ES-I3 (cell line): ENCODE measurements around the gene TTLL6.
A peak's percentile ranks its signal among the peaks of the same experiment; 100 is the strongest.
"Not testable (repeated sequence)": the region's sequence is repeated elsewhere in the genome, so short reads cannot be mapped to it uniquely, and the experiment has no call there.

Experiments
- H3K36me3 ChIP-seq: 2 replicates; pipeline ENCODE4 v1.6.1; 2013; ENCODE audit warnings: mild to moderate bottlenecking, low read length, control low read depth, moderate library complexity; ENCODE audit not compliant: insufficient read depth
- H3K4me1 ChIP-seq: 2 replicates; pipeline ENCODE4 v1.6.1; 2013; ENCODE audit warnings: mild to moderate bottlenecking, control low read depth, low read length; ENCODE audit not compliant: insufficient read depth
- H3K9ac ChIP-seq: 2 replicates; pipeline ENCODE4 v1.6.1; 2013; ENCODE audit warnings: low read depth, mild to moderate bottlenecking, low read length, moderate library complexity
- H3K9me3 ChIP-seq: 2 replicates; pipeline ENCODE4 v1.6.1; 2013; ENCODE audit warnings: mild to moderate bottlenecking, low read length, moderate library complexity; ENCODE audit not compliant: control insufficient read depth, insufficient read depth

The TTLL6 gene

DNA sequence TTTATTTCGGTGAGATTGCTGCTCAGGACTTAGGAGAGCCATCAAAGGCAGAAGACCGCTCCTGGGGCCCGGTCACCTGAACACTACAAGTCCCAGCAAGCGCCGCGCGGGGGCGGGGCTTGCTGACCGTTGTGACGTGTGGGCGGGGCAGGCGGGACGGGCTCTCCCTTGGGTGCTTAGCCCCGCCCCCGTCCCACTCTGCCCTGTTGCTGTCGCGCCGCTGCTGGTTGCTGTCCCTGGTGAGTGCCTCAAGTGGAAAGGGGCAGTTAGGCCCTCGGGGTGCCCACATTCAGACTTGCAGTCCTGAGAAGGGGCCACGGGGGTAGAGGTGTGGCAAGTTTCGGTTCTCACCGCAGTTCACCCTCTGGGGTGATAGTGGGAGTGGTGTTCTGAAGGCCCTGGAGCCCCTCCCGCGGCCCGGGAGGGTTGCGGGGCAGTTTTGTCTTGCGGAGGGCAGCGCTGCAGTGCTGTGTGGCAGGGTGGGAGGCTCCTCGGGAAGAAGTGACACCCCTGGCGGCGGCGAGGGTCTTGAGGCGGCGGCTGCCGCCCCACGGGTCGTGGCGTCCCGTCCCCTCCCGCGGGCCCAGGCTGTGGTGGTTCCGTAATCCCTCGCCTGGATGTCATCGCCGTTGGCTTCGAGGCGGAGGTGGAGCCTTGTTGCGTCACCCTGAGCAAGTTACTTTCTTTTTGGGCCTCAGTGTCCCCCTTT, 14.0 kb upstream of the TTLL6 start, which contains the start of gene CALCOCO2:
TSS of gene CALCOCO2 (plus strand) at position 196 of the 709 bp plus-strand sequence. CDS start 10,673 bp downstream, outside the sequence.
- Histone ChIP-seq H3K4me1 (0 out of 2 replicates have a peak, but pooled peaks cover 5% of the 10 kb centered on the region), H3K9ac (peak within 1 kb of the TSS; percentile 83), H3K36me3 (no peaks in the 10 kb centered on the region), H3K9me3 (no peaks in the 10 kb centered on the region)

DNA sequence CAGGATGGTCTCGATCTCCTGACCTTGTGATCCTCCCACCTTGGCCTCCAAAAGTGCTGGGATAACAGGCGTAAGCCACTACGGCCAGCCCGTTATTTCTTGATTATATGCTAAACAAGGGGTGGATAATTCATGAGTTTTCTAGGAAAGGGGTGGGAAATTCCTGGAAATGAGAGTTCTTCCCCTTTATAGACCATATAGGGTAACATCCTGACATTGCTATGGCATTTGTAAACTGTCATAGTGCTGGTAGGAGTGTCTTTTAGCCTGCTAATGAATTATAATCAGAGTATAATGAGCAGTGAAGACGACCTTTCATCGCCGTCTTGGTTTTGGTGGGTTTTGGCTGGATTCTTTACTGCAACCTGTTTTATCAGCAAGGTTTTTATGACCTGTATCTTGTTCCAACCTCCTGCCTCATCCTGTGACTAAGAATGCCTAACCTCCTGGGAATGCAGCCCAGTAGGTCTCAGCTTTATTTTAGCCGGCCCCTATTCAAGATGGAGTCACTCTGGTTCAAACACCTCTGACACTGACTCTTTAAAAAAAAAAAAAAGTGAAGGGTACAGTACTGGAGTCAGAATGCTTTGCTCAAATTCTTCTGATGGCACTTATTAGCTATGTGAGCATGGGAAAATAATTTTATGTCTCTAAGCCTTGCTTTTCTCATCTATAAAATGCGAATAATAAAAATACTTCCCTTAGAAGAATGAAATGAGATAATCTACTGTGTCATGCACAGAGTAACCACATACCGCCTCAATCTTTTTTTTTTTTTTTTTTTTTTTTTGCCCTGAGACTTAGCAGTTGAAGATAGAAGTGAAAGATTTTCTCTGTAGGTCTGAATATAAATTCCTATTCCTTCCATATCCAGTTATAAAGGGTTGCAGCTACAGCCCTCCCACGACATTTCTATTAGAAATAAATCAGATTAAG, 8.7 kb upstream of the TTLL6 start:
- no peak overlapping the region for H3K9ac ChIP-seq
- no peaks in the 10 kb centered on the region for H3K9me3 ChIP-seq
- no peaks in the 10 kb centered on the region for H3K36me3 ChIP-seq
- H3K4me1 ChIP-seq: no peaks in the 10 kb centered on the region

DNA sequence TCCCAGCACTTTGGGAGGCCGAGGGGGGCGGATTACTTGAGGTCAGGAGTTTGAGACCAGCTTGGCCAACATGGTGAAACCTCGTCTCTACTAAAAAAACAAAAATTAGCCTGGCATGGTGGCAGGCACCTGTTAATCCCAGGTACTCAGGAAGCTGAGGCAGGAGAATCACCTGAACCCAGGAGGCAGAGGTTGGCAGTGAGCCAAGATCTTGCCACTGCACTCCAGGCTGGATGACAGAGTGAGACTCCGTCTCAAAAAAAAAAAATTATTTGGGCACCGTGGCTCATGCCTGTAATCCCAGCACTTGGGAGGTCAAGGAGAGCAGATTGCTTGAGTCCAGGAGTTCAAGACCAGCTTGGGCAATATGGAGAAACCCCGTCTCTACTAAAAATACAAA, 3.9 kb upstream of the TTLL6 start:
- H3K36me3 ChIP-seq, H3K9me3 ChIP-seq, H3K9ac ChIP-seq: not testable (repeated sequence)
- H3K4me1 ChIP-seq: peaks cover 19% of the 10 kb centered on the region

DNA sequence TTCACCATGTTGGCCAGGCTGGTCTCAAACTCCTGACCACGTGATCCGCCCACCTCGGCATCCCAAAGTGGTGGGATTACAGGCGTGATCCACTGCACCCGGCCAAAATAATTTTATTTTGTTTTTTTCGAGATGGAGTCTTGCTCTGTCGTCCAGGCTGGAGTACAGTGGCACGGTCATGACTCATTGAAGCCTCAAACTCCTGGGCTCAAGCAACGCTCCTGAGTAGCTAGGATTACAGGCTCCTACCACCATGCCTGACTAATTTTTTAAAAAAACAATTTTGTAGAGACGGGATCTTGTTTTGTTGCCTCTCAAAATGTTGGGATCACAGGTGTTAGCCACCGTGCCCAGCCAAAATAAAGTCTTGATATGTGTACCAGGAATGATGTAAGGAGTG, 2.4 kb upstream of the TTLL6 start:
- no peaks in the 10 kb centered on the region for H3K9me3 ChIP-seq
- H3K36me3 ChIP-seq: no peaks in the 10 kb centered on the region
- H3K4me1 ChIP-seq: peaks cover 19% of the 10 kb centered on the region
- H3K9ac ChIP-seq: no peak overlapping the region

DNA sequence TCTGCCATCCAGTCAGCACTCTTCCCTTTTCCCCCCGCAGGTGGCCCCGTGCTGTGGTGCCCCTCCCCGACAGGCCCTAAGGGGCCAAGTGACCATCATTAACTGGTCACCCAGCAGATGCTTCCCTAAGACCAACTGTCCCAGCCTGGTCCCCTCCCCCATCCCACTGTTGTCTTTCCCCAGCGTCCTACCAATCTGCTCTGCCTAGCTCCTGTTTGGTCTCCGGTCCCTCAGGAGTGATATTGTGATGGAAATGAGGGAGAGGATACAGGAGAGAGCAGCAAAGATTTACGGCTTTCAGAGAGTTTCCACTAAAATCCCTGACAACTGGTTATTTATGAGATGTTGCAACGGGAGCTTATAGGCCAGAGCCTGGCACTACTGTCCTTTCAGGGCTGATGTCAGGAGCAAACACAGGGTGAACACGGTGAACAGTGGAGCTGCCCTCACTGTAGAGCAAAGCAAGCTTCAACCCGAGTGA, 1.4 kb upstream of the TTLL6 start:
- Histone ChIP-seq H3K9me3 (no peaks in the 10 kb centered on the region), H3K4me1 (peaks cover 19% of the 10 kb centered on the region), H3K9ac (peak overlapping the region; percentile 6; the same call in 1 of the 2 replicates), H3K36me3 (no peaks in the 10 kb centered on the region)

DNA sequence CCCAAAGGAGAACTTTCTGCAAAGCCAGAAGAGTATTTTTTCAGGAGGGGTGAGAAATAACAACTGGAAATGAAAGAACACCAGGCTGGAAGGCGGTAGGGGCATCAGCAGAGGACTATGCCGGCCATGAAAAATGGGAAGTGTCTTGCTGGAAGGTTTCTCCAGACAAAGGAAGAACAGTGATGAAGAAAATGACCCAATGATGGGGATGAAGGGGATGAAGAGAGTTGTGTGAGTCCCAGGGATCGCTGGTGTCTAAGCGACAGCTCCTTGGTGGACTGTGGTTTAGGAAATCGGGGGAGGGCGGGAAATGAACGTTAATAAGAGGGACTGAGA, 623 bp downstream of the TTLL6 start:
- Histone ChIP-seq H3K9ac (peak overlapping the region; percentile 49), H3K9me3 (no peaks in the 10 kb centered on the region), H3K4me1 (peaks cover 19% of the 10 kb centered on the region), H3K36me3 (no peaks in the 10 kb centered on the region)

DNA sequence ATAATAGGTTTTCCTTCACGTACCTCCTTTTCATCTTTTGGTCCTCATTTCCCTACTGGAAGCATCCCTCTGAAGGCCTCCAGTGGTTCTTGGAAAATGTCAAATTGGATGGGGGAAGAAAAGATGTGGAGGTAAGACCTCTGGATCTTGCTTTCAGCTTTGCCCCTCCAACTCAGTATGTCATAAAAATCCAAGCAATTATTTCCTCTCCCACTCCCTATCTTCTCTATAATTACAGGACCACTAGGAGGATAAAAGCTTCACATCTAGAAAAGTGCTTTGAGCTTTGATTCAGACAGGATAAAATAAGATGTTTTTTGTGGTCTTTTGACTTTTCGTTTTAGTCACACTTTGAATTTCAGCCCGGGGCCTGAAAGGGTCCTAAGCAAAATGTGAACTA, 1.7 kb downstream of the TTLL6 start:
- Histone ChIP-seq H3K9me3 (no peaks in the 10 kb centered on the region), H3K9ac (no peak overlapping the region), H3K4me1 (peaks cover 19% of the 10 kb centered on the region), H3K36me3 (no peaks in the 10 kb centered on the region)

- Histone ChIP-seq H3K36me3 (no peaks in the 10 kb centered on the region), H3K9me3 (no peaks in the 10 kb centered on the region), H3K4me1 (peaks cover 19% of the 10 kb centered on the region), H3K9ac (peak overlapping the region; percentile 2; the same call in 1 of the 2 replicates)
These were observed 2.5 kb downstream of the TTLL6 start for GRCh38 chr17:48814504-48814903.

- H3K36me3 ChIP-seq: no peaks in the 10 kb centered on the region
- H3K9ac ChIP-seq: no peak overlapping the region
- H3K9me3 ChIP-seq: no peaks in the 10 kb centered on the region
- H3K4me1 ChIP-seq: no peaks in the 10 kb centered on the region
These were observed 5.0 kb downstream of the TTLL6 start for GRCh38 chr17:48812001-48812400.

- H3K4me1 ChIP-seq: peaks cover 4% of the 10 kb centered on the region; the same call in 1 of the 2 replicates
- H3K9me3 ChIP-seq: no peaks in the 10 kb centered on the region
- no peaks in the 10 kb centered on the region for H3K36me3 ChIP-seq
- H3K9ac ChIP-seq: no peak overlapping the region
These were observed 7.8 kb downstream of the TTLL6 start for GRCh38 chr17:48809182-48809581.

DNA sequence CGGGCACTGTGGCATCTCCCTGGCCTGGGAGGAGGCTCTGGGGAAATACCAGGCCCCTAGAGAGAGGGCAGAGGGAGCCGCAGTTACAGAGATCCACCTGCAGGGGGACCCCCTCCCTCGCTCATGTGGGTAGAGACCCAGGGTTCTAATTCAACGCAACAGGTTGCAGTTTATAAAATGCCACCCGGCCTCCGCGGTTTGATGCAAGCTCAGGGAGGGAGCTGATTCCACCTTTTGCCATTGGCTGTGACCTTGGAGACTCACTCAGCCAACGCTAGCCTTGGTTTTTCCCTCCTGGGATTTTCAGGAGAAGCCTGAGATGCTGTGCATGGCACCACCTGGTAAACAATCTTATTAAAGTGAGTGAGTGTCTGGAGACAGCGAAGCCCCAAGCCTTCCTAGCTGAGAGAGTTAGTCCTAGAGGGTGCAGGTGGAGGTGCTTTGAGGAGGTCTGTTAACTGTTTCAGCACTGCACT, 12.1 kb downstream of the TTLL6 start:
- no peak overlapping the region for H3K9ac ChIP-seq
- H3K9me3 ChIP-seq: no peaks in the 10 kb centered on the region
- H3K4me1 ChIP-seq: peaks cover 4% of the 10 kb centered on the region; the same call in 1 of the 2 replicates
- no peaks in the 10 kb centered on the region for H3K36me3 ChIP-seq

- Histone ChIP-seq H3K4me1 (peaks cover 4% of the 10 kb centered on the region), H3K36me3 (no peaks in the 10 kb centered on the region), H3K9me3 (no peaks in the 10 kb centered on the region), H3K9ac (no peak overlapping the region)
These were observed 16.3 kb downstream of the TTLL6 start for GRCh38 chr17:48800626-48801217.

DNA sequence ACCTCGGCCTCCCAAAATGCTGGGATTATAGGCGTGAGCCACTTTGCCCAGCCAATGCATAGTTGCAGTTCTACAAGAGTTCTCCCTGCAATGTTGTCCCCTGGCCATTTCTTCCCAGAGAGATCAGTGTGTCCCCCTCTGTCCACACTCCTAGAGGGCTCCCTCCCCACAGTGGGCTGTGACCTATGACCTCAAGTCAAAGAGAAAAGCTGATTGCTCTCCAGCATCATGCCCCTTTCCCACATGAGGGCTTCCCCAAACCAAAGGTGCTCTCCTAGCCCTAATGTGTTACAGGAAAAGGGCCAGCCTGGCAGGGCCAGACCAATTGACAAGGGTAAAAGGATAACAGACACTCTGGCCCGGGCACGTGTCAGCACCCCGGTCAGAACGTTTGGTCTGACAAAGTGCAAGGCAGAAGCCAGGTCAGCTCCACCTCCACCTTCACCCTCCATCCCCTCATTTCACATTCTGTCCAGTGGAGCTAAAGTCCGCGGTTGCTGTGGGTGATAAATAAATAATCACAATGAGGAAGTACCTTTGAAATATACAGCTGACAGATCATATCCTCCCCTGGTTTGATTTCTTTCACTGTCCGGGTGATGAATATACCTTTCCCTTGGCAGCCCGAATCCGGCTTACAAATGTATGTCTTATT, 17.8 kb downstream of the TTLL6 start:
- H3K9ac ChIP-seq: no peak overlapping the region
- H3K36me3 ChIP-seq: no peaks in the 10 kb centered on the region
- H3K4me1 ChIP-seq: no peaks in the 10 kb centered on the region; the same call in 1 of the 2 replicates
- H3K9me3 ChIP-seq: no peaks in the 10 kb centered on the region

DNA sequence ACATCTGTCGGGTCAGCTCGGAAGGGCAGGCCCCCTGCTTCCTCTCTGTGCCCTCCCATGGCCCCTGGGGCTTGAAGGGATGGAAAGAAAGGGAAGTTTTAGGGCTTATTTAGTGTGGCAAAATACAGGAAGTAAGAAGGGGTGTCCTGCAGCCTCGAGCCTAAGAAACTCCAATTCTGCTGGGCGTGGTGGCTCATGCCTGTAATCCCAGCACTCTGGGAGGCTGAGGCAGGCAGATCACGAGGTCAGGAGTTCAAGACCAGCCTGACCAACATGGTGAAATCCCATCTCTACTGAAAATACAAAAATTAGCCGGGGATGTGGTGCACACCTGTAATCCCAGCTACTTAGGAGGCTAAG, 20.9 kb downstream of the TTLL6 start:
- H3K9ac ChIP-seq, H3K36me3 ChIP-seq, H3K9me3 ChIP-seq, H3K4me1 ChIP-seq: not testable (repeated sequence)
